OCI-LY3 (cell line): Measurements from ENCODE around the gene MPRIP.

Experiments used
- H2AFZ ChIP-seq: fragments of 200-600, 300-600 bp; shearing (Covaris generic); 2 replicates; pipeline ENCODE4 v1.6.0; 2014; ENCODE audit warnings: antibody characterized with exemption, low read depth, low read length
- H3K27ac ChIP-seq: fragments of 200-600, 300-600 bp; sonication (generic); 2 replicates; pipeline ENCODE4 v1.5.1; 2014; ENCODE audit warnings: mild to moderate bottlenecking, low read length, moderate library complexity, mixed read lengths
- H3K27me3 ChIP-seq: fragments of 200-600, 300-600 bp; sonication (generic); 2 replicates; pipeline ENCODE4 v1.6.1; 2014; ENCODE audit warnings: low read depth, low read length, mixed read lengths
- H3K36me3 ChIP-seq: fragments of 200-600, 300-600 bp; sonication (generic); replicated peaks from 2 replicates; pipeline ENCODE3; 2014; ENCODE audit warnings: low read depth, low read length, mixed read lengths
- H3K4me1 ChIP-seq: fragments of 300-600, 200-600 bp; sonication (generic); 2 replicates; pipeline ENCODE4 v1.6.1; 2014; ENCODE audit warnings: low read length, mixed read lengths
- H3K4me2 ChIP-seq: fragments of 200-600, 300-600 bp; sonication (generic); 2 replicates; pipeline ENCODE4 v1.6.1; 2014; ENCODE audit warnings: low read length, mixed read lengths
- H3K4me3 ChIP-seq: fragments of 300-600, 200-600 bp; sonication (generic); 2 replicates; pipeline ENCODE4 v1.5.1; 2014; ENCODE audit warnings: antibody characterized with exemption, mild to moderate bottlenecking, low read length, moderate library complexity
- H3K79me2 ChIP-seq: fragments of 300-600, 200-600 bp; shearing (Covaris generic); 2 replicates; pipeline ENCODE4 v1.6.1; 2014; ENCODE audit warnings: mild to moderate bottlenecking, low read length, mixed read lengths
- H3K9ac ChIP-seq: fragments of 300-600, 200-600 bp; shearing (Covaris generic); 2 replicates; pipeline ENCODE4 v1.6.0; 2014; ENCODE audit warnings: mild to moderate bottlenecking, low read length, moderate library complexity
- H3K9me3 ChIP-seq: fragments of 200-600, 300-600 bp; shearing (Covaris generic); 2 replicates; pipeline ENCODE4 v1.6.1; 2014; ENCODE audit warnings: low read length, mixed read lengths; ENCODE audit not compliant: insufficient read depth
- H4K20me1 ChIP-seq: fragments of 200-600, 300-600 bp; sonication (generic); 2 replicates; pipeline ENCODE4 v1.6.1; 2016; ENCODE audit warnings: low read length, mixed read lengths; ENCODE audit not compliant: insufficient read depth
- EZH2phosphoT487 ChIP-seq: fragments of 200-600 bp; shearing (Covaris generic); IDR thresholded peaks from 2 replicates; pipeline ENCODE4 v1.6.1; 2018; ENCODE audit warnings: antibody characterized with exemption, mixed run types, low read depth
- TF ChIP-seq, protein P1 (sequence below): fragments of 200-600, 300-600 bp; sonication (generic); IDR thresholded peaks from 2 replicates; pipeline ENCODE4 v1.5.1; 2014; ENCODE audit warnings: antibody characterized with exemption, low read length, low read depth

The MPRIP gene

DNA sequence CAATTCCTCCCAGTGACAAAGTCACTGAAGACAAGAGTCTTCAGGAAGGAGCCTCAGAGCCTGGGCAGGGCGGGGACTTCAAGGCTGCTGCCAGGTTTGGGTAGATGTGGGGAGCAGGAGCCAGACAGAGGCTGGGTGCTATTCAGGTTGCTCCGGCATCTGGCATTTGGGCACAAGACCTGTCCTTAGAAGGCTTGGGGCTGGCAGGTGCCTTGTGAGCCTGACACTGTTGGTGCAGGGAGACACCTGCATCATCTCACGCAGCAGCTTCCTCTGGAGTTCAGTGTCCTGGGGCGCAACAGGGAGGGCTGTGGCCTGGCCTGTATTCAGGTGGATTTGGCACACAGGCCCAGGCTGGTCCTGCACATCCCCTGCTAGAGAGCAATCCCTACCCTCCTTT is 65.0 kb downstream of the MPRIP start:
- Histone ChIP-seq H2AFZ (no peak overlapping the region), H3K4me2 (no peak overlapping the region), H3K4me3 (no peak overlapping the region), H3K9ac (no peak overlapping the region), H3K4me1 (no peaks in the 10 kb centered on the region), H3K36me3 (no peaks in the 10 kb centered on the region), H3K9me3 (no peaks in the 10 kb centered on the region), H4K20me1 (no peaks in the 10 kb centered on the region; the same call in 1 of the 2 replicates), H3K27me3 (no peaks in the 10 kb centered on the region), H3K79me2 (no peaks in the 10 kb centered on the region), H3K27ac (no peak overlapping the region)
- TF ChIP-seq EZH2phosphoT487 = no peak
- TF ChIP-seq, protein P1, sequence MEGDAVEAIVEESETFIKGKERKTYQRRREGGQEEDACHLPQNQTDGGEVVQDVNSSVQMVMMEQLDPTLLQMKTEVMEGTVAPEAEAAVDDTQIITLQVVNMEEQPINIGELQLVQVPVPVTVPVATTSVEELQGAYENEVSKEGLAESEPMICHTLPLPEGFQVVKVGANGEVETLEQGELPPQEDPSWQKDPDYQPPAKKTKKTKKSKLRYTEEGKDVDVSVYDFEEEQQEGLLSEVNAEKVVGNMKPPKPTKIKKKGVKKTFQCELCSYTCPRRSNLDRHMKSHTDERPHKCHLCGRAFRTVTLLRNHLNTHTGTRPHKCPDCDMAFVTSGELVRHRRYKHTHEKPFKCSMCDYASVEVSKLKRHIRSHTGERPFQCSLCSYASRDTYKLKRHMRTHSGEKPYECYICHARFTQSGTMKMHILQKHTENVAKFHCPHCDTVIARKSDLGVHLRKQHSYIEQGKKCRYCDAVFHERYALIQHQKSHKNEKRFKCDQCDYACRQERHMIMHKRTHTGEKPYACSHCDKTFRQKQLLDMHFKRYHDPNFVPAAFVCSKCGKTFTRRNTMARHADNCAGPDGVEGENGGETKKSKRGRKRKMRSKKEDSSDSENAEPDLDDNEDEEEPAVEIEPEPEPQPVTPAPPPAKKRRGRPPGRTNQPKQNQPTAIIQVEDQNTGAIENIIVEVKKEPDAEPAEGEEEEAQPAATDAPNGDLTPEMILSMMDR = no peak

DNA sequence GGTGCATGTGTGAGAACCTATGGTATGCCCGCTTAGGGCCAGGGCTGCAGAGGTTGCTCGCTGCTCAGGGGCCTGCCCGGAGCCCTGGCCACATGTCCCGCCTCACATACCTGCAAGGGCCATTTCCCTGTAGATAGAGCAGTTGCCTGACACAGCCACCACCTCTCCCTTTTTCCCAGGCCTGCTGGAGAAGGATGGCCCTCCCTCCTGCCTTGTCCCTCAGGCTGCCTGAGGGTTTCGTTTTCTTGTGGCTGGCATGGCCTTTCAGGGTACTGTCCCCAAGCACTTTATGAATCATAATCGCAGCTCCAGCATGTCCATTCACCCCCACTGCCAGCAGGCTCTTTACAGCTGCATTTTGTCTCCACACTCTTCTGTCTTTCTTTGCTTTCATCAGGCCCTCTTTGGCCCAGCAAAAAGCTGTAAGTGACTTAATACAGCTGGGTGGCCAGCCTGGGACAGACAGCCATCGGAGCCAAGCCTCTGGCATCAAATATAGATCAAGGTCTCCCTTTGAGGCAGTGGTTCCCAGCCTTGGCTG is 65.7 kb downstream of the MPRIP start:
- Histone ChIP-seq H3K9me3 (no peaks in the 10 kb centered on the region), H3K27me3 (no peaks in the 10 kb centered on the region), H3K4me3 (no peak overlapping the region), H3K79me2 (no peaks in the 10 kb centered on the region), H3K9ac (no peak overlapping the region), H4K20me1 (no peaks in the 10 kb centered on the region; the same call in 1 of the 2 replicates), H3K27ac (no peak overlapping the region), H2AFZ (no peak overlapping the region), H3K4me2 (no peak overlapping the region), H3K4me1 (no peaks in the 10 kb centered on the region), H3K36me3 (no peaks in the 10 kb centered on the region)
- TF ChIP-seq, protein P1 = no peak
- TF ChIP-seq EZH2phosphoT487 = no peak

DNA sequence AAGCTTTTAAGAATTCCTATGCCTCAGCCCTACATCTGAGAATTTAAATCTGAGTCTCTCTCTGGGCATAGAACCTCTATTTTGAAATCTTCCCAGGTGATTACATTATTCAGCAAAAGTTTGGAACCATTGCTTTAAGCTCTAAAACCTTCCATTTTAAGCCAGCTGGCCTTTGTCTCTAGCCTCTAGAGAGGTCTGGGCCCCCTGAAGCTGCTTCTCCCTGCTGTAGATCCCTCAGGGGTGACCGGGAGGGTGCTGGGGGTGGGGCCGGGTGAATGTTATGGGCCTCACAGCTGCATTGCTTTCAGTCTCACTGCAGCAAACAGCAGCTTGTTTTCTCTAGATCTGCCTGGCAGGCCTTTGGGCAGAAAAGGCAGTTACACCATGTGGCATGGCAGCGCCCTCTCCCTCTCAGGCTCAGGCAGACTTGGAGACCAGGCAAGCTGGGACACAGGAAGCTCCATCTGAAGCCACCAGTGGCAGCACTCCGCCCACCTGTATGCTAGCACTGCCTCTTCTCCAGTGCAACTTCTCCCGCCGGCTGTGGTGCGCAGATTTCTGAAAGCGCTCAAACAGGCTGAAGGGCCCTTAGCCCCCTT is 66.3 kb downstream of the MPRIP start:
- Histone ChIP-seq H3K4me1 (no peaks in the 10 kb centered on the region), H4K20me1 (no peaks in the 10 kb centered on the region; the same call in 1 of the 2 replicates), H3K36me3 (no peaks in the 10 kb centered on the region), H3K9me3 (no peaks in the 10 kb centered on the region), H3K27ac (no peak overlapping the region), H3K27me3 (no peaks in the 10 kb centered on the region), H3K9ac (no peak overlapping the region), H3K4me2 (no peak overlapping the region), H3K79me2 (no peaks in the 10 kb centered on the region), H3K4me3 (no peak overlapping the region), H2AFZ (no peak overlapping the region)
- no peak for TF ChIP-seq EZH2phosphoT487
- TF ChIP-seq, protein P1 = no peak

DNA sequence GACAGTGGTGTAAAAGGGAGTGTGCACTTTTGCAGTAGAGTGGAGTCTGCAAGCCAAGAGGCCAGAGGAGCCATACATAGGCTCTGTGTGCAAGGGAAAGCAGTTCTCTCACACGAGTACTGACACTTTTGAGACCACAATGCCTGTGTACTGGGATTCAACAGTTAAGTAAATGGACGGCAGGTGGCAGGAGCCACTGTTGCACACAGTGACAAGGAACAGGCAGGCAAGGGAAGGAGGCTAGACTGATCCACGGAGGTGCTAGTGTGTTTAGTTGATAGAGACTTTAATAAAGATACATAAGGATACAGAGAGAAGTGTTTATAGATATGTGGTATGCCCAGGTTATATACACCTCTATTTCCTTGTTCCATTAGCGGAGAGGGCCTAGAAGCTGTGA is 67.0 kb downstream of the MPRIP start:
- no peak overlapping the region for H3K9ac ChIP-seq
- no peak overlapping the region for H3K4me2 ChIP-seq
- no peaks in the 10 kb centered on the region for H3K79me2 ChIP-seq
- H3K27me3 ChIP-seq = no peaks in the 10 kb centered on the region
- no peak overlapping the region for H2AFZ ChIP-seq
- no peaks in the 10 kb centered on the region; the same call in 1 of the 2 replicates for H4K20me1 ChIP-seq
- no peaks in the 10 kb centered on the region for H3K9me3 ChIP-seq
- no peaks in the 10 kb centered on the region for H3K36me3 ChIP-seq
- H3K27ac ChIP-seq = no peak overlapping the region
- no peak overlapping the region for H3K4me3 ChIP-seq
- H3K4me1 ChIP-seq = no peaks in the 10 kb centered on the region
- TF ChIP-seq, protein P1 = no peak
- TF ChIP-seq EZH2phosphoT487 = no peak
